Testis (tissue), 2 donors: ENCODE results near the gene GID8.

Source experiments
- CTCF ChIP-seq, 3 experiments: fragments of 450-650 bp in 2 of 3; fragments of 200-600 bp in 1 of 3; sonication (generic) in 1 of 3; IDR thresholded peaks; one replicate each; pipeline ENCODE4 v1.5.1; 2016 to 2019; ENCODE audit warnings: antibody characterized with exemption in 3 of 3, mild to moderate bottlenecking in 2 of 3, moderate library complexity in 1 of 3
- POLR2A ChIP-seq: fragments of 450-650 bp; IDR thresholded peaks from one replicate; pipeline ENCODE4 v1.6.1; 2017; ENCODE audit warnings: antibody characterized with exemption, mild to moderate bottlenecking, moderate library complexity

GRCh38 chr20:62902926-62903615 is 34.9 kb upstream of the GID8 start:
- TF ChIP-seq CTCF (IDR thresholded peaks at IDR 0.05): no peak
- no peak for TF ChIP-seq POLR2A
